HG03521 (cell line): ENCODE results near the gene AP3B2.

ENCODE experiments used
- ATAC-seq: cut with Tn5 transposase; IDR thresholded peaks from one replicate; pipeline ENCODE4 v1.9.1; 2021; ENCODE audit warnings: mild to moderate bottlenecking, moderate library complexity; ENCODE audit not compliant: unreplicated experiment

AP3B2 gene

DNA sequence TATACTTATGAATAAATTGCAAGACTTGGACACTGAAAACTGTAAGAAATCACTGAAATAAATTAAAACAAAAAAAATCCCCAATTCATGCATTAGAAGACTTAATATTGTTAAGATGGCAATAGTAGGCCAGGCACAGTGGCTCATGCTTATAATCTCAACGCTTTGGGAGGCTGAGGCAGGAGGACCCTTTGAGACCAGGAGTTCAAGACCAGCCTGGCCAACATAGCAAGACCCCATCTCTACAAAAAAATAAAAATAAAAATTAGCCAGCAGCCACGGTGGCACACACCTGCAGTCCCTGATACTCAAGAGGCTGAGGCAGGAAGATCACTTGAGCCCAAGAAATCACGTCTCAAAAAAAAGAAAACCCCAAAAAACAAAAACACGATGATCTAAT lies 98.3 kb downstream of the AP3B2 start:
- no peak for ATAC-seq
